IPS-NIHi7 (cell line): ENCODE results near the gene PSENEN.
"Not testable (repeated sequence)": the region's sequence is repeated elsewhere in the genome, so short reads cannot be mapped to it uniquely, and the experiment has no call there.

ENCODE experiments used
- DNase-seq: peaks from one replicate; pipeline ENCODE4 v3.0.0; 2012; ENCODE audit warnings: mixed read lengths; ENCODE audit errors: extremely low spot score

The PSENEN gene

GRCh38 chr19:35788205-35788960 is 42.9 kb downstream of the PSENEN start:
- DNase-seq, result no peak

GRCh38 chr19:35789195-35789977 is 43.9 kb downstream of the PSENEN start:
- DNase-seq, result no peak

GRCh38 chr19:35789978-35790944 is 44.8 kb downstream of the PSENEN start:
- DNase-seq, result no peak

GRCh38 chr19:35790981-35791813 is 45.7 kb downstream of the PSENEN start:
- DNase-seq, result no peak

GRCh38 chr19:35791814-35792279 is 46.4 kb downstream of the PSENEN start:
- no peak for DNase-seq

- DNase-seq, result no peak
Observed at GRCh38 chr19:35792312-35792711, 46.9 kb downstream of the PSENEN start.

- no peak for DNase-seq
Observed at GRCh38 chr19:35792888-35793287, 47.4 kb downstream of the PSENEN start.

- no peak for DNase-seq
Observed at GRCh38 chr19:35793381-35794165, 48.1 kb downstream of the PSENEN start.

- not testable (repeated sequence) for DNase-seq
Observed at GRCh38 chr19:35795564-35795963, 50.1 kb downstream of the PSENEN start.
